ENCODE results near the gene CENPO.

Gene CENPO

GRCh38 chr2:24857746-24858145 is 64.5 kb downstream of the CENPO start:
- no peak overlapping the region for H3K9ac ChIP-seq (ENCODE audit: low read depth in 1 of 2, low read length in 2 of 2)
- peaks cover 0 to 2% of the 10 kb centered on the region in 2 donors for H3K36me3 ChIP-seq (ENCODE audit: control insufficient read depth in 1 of 2, insufficient read depth in 2 of 2, low read length in 2 of 2)
- H3K9me3 ChIP-seq (ENCODE audit: control insufficient read depth in 1 of 2, low read length in 2 of 2) = no peaks in the 10 kb centered on the region
- peaks cover 0 to 3% of the 10 kb centered on the region in 2 donors for H3K4me1 ChIP-seq (ENCODE audit: control insufficient read depth in 1 of 2, insufficient read depth in 2 of 2, low read length in 2 of 2)
- H3K4me3 ChIP-seq (ENCODE audit: low read depth in 1 of 2, low read length in 2 of 2) = no peak overlapping the region
- H3K27me3 ChIP-seq (ENCODE audit: control insufficient read depth in 1 of 2, insufficient read depth in 2 of 2, low read length in 2 of 2) = no peaks in the 10 kb centered on the region
- no peak overlapping the region for H3K27ac ChIP-seq (ENCODE audit: low read depth, low read length)

GRCh38 chr2:24858996-24859395 is 65.8 kb downstream of the CENPO start:
- H3K36me3 ChIP-seq (ENCODE audit: control insufficient read depth in 1 of 2, insufficient read depth in 2 of 2, low read length in 2 of 2) = peaks cover 0 to 2% of the 10 kb centered on the region in 2 donors
- no peaks in the 10 kb centered on the region for H3K27me3 ChIP-seq (ENCODE audit: control insufficient read depth in 1 of 2, insufficient read depth in 2 of 2, low read length in 2 of 2)
- H3K4me3 ChIP-seq (ENCODE audit: low read depth in 1 of 2, low read length in 2 of 2) = no peak overlapping the region
- no peak overlapping the region for H3K27ac ChIP-seq (ENCODE audit: low read depth, low read length)
- H3K9me3 ChIP-seq (ENCODE audit: control insufficient read depth in 1 of 2, low read length in 2 of 2) = no peaks in the 10 kb centered on the region
- H3K4me1 ChIP-seq (ENCODE audit: control insufficient read depth in 1 of 2, insufficient read depth in 2 of 2, low read length in 2 of 2) = peaks cover 0 to 3% of the 10 kb centered on the region in 2 donors
- H3K9ac ChIP-seq (ENCODE audit: low read depth in 1 of 2, low read length in 2 of 2) = no peak overlapping the region

GRCh38 chr2:24859968-24860600 is 66.9 kb downstream of the CENPO start:
- no peak overlapping the region for H3K9ac ChIP-seq (ENCODE audit: low read depth in 1 of 2, low read length in 2 of 2)
- H3K27ac ChIP-seq (ENCODE audit: low read depth, low read length) = no peak overlapping the region

GRCh38 chr2:24860631-24861030 is 67.4 kb downstream of the CENPO start:
- Histone ChIP-seq H3K4me3 (ENCODE audit: low read depth in 1 of 2, low read length in 2 of 2) (no peak overlapping the region), H3K36me3 (ENCODE audit: control insufficient read depth in 1 of 2, insufficient read depth in 2 of 2, low read length in 2 of 2) (peaks cover 0 to 2% of the 10 kb centered on the region in 2 donors), H3K9ac (ENCODE audit: low read depth in 1 of 2, low read length in 2 of 2) (no peak overlapping the region), H3K9me3 (ENCODE audit: control insufficient read depth in 1 of 2, low read length in 2 of 2) (no peaks in the 10 kb centered on the region), H3K4me1 (ENCODE audit: control insufficient read depth in 1 of 2, insufficient read depth in 2 of 2, low read length in 2 of 2) (peaks cover 0 to 3% of the 10 kb centered on the region in 2 donors), H3K27me3 (ENCODE audit: control insufficient read depth in 1 of 2, insufficient read depth in 2 of 2, low read length in 2 of 2) (no peaks in the 10 kb centered on the region), H3K27ac (ENCODE audit: low read depth, low read length) (no peak overlapping the region)

More at GRCh38 chr2:24859968-24860600, 66.9 kb downstream of the CENPO start:
- H3K4me1 ChIP-seq (ENCODE audit: control insufficient read depth in 1 of 2, insufficient read depth in 2 of 2, low read length in 2 of 2) = peaks cover 0 to 3% of the 10 kb centered on the region in 2 donors
- peaks cover 0 to 2% of the 10 kb centered on the region in 2 donors for H3K36me3 ChIP-seq (ENCODE audit: control insufficient read depth in 1 of 2, insufficient read depth in 2 of 2, low read length in 2 of 2)
- no peaks in the 10 kb centered on the region for H3K27me3 ChIP-seq (ENCODE audit: control insufficient read depth in 1 of 2, insufficient read depth in 2 of 2, low read length in 2 of 2)
- H3K9me3 ChIP-seq (ENCODE audit: control insufficient read depth in 1 of 2, low read length in 2 of 2) = no peaks in the 10 kb centered on the region
- no peak overlapping the region for H3K4me3 ChIP-seq (ENCODE audit: low read depth in 1 of 2, low read length in 2 of 2)

DNA sequence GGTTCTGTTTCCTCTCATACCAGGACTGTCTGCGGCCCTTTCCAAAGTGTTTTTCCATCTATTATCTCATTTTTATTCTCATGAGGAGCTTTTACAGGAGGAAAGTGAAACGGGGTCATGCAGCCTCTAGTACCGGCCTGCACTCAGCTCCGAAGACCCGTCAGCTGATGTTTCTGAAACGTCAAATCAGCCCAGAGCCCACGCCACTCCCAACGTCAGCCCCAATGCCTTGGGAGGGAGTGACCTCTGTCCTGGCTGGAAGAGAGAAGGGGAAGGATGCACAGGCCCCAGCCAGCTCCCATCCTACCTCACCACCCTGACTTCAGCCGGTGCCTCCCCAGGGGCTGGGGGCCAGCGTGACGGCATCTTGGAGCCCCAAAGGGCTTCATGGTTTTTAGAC is 68.3 kb downstream of the CENPO start:
- no peaks in the 10 kb centered on the region for H3K4me1 ChIP-seq (ENCODE audit: control insufficient read depth in 1 of 2, insufficient read depth in 2 of 2, low read length in 2 of 2)
- H3K27ac ChIP-seq (ENCODE audit: low read depth, low read length) = no peak overlapping the region
- no peaks in the 10 kb centered on the region for H3K9me3 ChIP-seq (ENCODE audit: control insufficient read depth in 1 of 2, low read length in 2 of 2)
- no peak overlapping the region for H3K4me3 ChIP-seq (ENCODE audit: low read depth in 1 of 2, low read length in 2 of 2)
- H3K36me3 ChIP-seq (ENCODE audit: control insufficient read depth in 1 of 2, insufficient read depth in 2 of 2, low read length in 2 of 2) = peaks cover 0 to 2% of the 10 kb centered on the region in 2 donors
- H3K27me3 ChIP-seq (ENCODE audit: control insufficient read depth in 1 of 2, insufficient read depth in 2 of 2, low read length in 2 of 2) = no peaks in the 10 kb centered on the region
- no peak overlapping the region for H3K9ac ChIP-seq (ENCODE audit: low read depth in 1 of 2, low read length in 2 of 2)

- no peaks in the 10 kb centered on the region for H3K27me3 ChIP-seq (ENCODE audit: control insufficient read depth in 1 of 2, insufficient read depth in 2 of 2, low read length in 2 of 2)
- no peaks in the 10 kb centered on the region for H3K4me1 ChIP-seq (ENCODE audit: control insufficient read depth in 1 of 2, insufficient read depth in 2 of 2, low read length in 2 of 2)
- no peak overlapping the region for H3K27ac ChIP-seq (ENCODE audit: low read depth, low read length)
Observed at GRCh38 chr2:24863641-24864040, 70.4 kb downstream of the CENPO start.

GRCh38 chr2:24866946-24867345 is 73.7 kb downstream of the CENPO start:
- H3K27me3 ChIP-seq (ENCODE audit: control insufficient read depth in 1 of 2, insufficient read depth in 2 of 2, low read length in 2 of 2) = no peaks in the 10 kb centered on the region

More at GRCh38 chr2:24863641-24864040, 70.4 kb downstream of the CENPO start:
- Histone ChIP-seq H3K9ac (ENCODE audit: low read depth in 1 of 2, low read length in 2 of 2) (no peak overlapping the region), H3K4me3 (ENCODE audit: low read depth in 1 of 2, low read length in 2 of 2) (no peak overlapping the region), H3K36me3 (ENCODE audit: control insufficient read depth in 1 of 2, insufficient read depth in 2 of 2, low read length in 2 of 2) (peaks cover 0 to 2% of the 10 kb centered on the region in 2 donors), H3K9me3 (ENCODE audit: control insufficient read depth in 1 of 2, low read length in 2 of 2) (no peaks in the 10 kb centered on the region)

GRCh38 chr2:24870440-24870839 is 77.2 kb downstream of the CENPO start:
- Histone ChIP-seq H3K36me3 (ENCODE audit: control insufficient read depth in 1 of 2, insufficient read depth in 2 of 2, low read length in 2 of 2) (no peaks in the 10 kb centered on the region), H3K4me3 (ENCODE audit: low read depth in 1 of 2, low read length in 2 of 2) (no peak overlapping the region), H3K27me3 (ENCODE audit: control insufficient read depth in 1 of 2, insufficient read depth in 2 of 2, low read length in 2 of 2) (no peaks in the 10 kb centered on the region), H3K27ac (ENCODE audit: low read depth, low read length) (no peak overlapping the region), H3K9me3 (ENCODE audit: control insufficient read depth in 1 of 2, low read length in 2 of 2) (no peaks in the 10 kb centered on the region), H3K9ac (ENCODE audit: low read depth in 1 of 2, low read length in 2 of 2) (no peak overlapping the region), H3K4me1 (ENCODE audit: control insufficient read depth in 1 of 2, insufficient read depth in 2 of 2, low read length in 2 of 2) (peaks cover 0 to 8% of the 10 kb centered on the region in 2 donors)

More at GRCh38 chr2:24866946-24867345, 73.7 kb downstream of the CENPO start:
- H3K27ac ChIP-seq (ENCODE audit: low read depth, low read length) = no peak overlapping the region
- peaks cover 0 to 2% of the 10 kb centered on the region in 2 donors for H3K4me1 ChIP-seq (ENCODE audit: control insufficient read depth in 1 of 2, insufficient read depth in 2 of 2, low read length in 2 of 2)
- no peak overlapping the region for H3K4me3 ChIP-seq (ENCODE audit: low read depth in 1 of 2, low read length in 2 of 2)
- H3K9ac ChIP-seq (ENCODE audit: low read depth in 1 of 2, low read length in 2 of 2) = no peak overlapping the region
- H3K9me3 ChIP-seq (ENCODE audit: control insufficient read depth in 1 of 2, low read length in 2 of 2) = no peaks in the 10 kb centered on the region
- H3K36me3 ChIP-seq (ENCODE audit: control insufficient read depth in 1 of 2, insufficient read depth in 2 of 2, low read length in 2 of 2) = no peaks in the 10 kb centered on the region

DNA sequence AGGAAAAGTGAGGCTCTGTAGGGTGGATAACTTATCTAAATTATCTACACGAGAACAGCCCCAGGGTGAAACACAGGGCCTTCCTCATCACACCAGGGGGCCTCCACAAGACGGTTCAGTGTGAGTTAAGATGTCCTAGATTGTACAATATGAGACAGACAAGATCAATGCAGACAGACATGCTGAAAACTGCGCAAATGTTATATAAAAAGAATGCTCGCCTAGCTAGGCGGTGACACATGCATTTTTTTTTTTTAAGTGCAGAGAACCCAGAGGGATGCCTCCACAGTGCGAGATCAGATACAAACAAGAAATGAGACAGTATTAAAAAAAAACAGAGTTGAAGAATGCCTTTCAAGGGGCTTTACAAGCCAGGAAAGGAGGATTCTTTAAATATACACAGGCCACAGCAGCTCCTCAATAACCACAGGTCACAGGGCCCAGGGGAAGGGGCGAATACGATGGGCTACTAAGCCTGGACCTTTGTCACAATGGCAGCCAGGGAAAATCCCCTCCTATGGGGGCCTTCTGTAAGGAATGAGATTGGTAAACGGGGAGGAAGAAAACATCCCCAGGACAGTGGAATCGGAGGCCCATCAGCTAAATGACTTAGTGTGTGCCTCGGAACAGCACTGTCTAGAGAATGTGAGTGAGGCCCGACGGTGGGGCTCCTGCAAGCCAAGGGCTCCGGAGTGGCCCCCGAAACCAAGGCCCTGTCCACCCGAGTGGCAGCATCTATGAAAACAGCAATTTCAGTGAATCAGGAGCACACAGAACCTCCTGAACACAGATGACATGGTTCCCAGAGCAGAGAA is 77.9 kb downstream of the CENPO start:
- Histone ChIP-seq H3K27ac (ENCODE audit: low read depth, low read length) (no peak overlapping the region), H3K4me1 (ENCODE audit: control insufficient read depth in 1 of 2, insufficient read depth in 2 of 2, low read length in 2 of 2) (peaks cover 0 to 8% of the 10 kb centered on the region in 2 donors), H3K4me3 (ENCODE audit: low read depth in 1 of 2, low read length in 2 of 2) (no peak overlapping the region), H3K36me3 (ENCODE audit: control insufficient read depth in 1 of 2, insufficient read depth in 2 of 2, low read length in 2 of 2) (no peaks in the 10 kb centered on the region), H3K9me3 (ENCODE audit: control insufficient read depth in 1 of 2, low read length in 2 of 2) (no peaks in the 10 kb centered on the region), H3K9ac (ENCODE audit: low read depth in 1 of 2, low read length in 2 of 2) (no peak overlapping the region), H3K27me3 (ENCODE audit: control insufficient read depth in 1 of 2, insufficient read depth in 2 of 2, low read length in 2 of 2) (no peaks in the 10 kb centered on the region)

GRCh38 chr2:24871852-24872333 is 78.7 kb downstream of the CENPO start:
- H3K27ac ChIP-seq (ENCODE audit: low read depth, low read length) = no peak overlapping the region
- no peaks in the 10 kb centered on the region for H3K9me3 ChIP-seq (ENCODE audit: control insufficient read depth in 1 of 2, low read length in 2 of 2)
- H3K27me3 ChIP-seq (ENCODE audit: control insufficient read depth in 1 of 2, insufficient read depth in 2 of 2, low read length in 2 of 2) = no peaks in the 10 kb centered on the region
- H3K36me3 ChIP-seq (ENCODE audit: control insufficient read depth in 1 of 2, insufficient read depth in 2 of 2, low read length in 2 of 2) = no peaks in the 10 kb centered on the region
- no peak overlapping the region for H3K4me3 ChIP-seq (ENCODE audit: low read depth in 1 of 2, low read length in 2 of 2)
- H3K9ac ChIP-seq (ENCODE audit: low read depth in 1 of 2, low read length in 2 of 2) = no peak overlapping the region
- H3K4me1 ChIP-seq (ENCODE audit: control insufficient read depth in 1 of 2, insufficient read depth in 2 of 2, low read length in 2 of 2) = peaks cover 0 to 8% of the 10 kb centered on the region in 2 donors

Measured in duodenal mucosa (tissue), 2 donors.